Neuronal stem cell (in vitro differentiated cells): ENCODE results near the gene ESPNL.

ENCODE experiments used
- DNase-seq: peaks from one replicate; pipeline ENCODE4 v3.0.0-alpha.2; 2013; ENCODE audit warnings: low spot score
- H2AFZ ChIP-seq: one replicate; pipeline ENCODE4 v1.6.1; 2013; ENCODE audit warnings: mild to moderate bottlenecking, low read length, inconsistent platforms
- H2AK5ac ChIP-seq: 2 replicates; pipeline ENCODE4 v1.6.1; 2013; ENCODE audit warnings: low read depth, mild to moderate bottlenecking, inconsistent platforms, low read length, moderate library complexity, mixed read lengths
- H2BK120ac ChIP-seq: 2 replicates; pipeline ENCODE4 v1.6.1; 2013; ENCODE audit warnings: low read depth, mild to moderate bottlenecking, inconsistent platforms, low read length, moderate library complexity, mixed read lengths
- H2BK12ac ChIP-seq: one replicate; pipeline ENCODE4 v1.6.1; 2013; ENCODE audit warnings: low read length, inconsistent platforms
- H2BK15ac ChIP-seq: 2 replicates; pipeline ENCODE4 v1.6.1; 2013; ENCODE audit warnings: mild to moderate bottlenecking, low read length, inconsistent platforms, mixed read lengths
- H2BK5ac ChIP-seq: one replicate; pipeline ENCODE4 v1.6.1; 2013; ENCODE audit warnings: inconsistent platforms, mild to moderate bottlenecking, low read length, moderate library complexity
- H3K14ac ChIP-seq: one replicate; pipeline ENCODE4 v1.6.1; 2013; ENCODE audit warnings: low read length, inconsistent platforms
- H3K18ac ChIP-seq: 2 replicates; pipeline ENCODE4 v1.6.1; 2013; ENCODE audit warnings: low read length, inconsistent platforms
- H3K23ac ChIP-seq: 2 replicates; pipeline ENCODE4 v1.6.1; 2013; ENCODE audit warnings: low read depth, mild to moderate bottlenecking, mixed read lengths, low read length, inconsistent platforms; ENCODE audit not compliant: poor library complexity
- H3K27ac ChIP-seq: replicated peaks from 3 replicates; pipeline ENCODE4 v1.5.1; 2013; ENCODE audit warnings: low read length, inconsistent platforms
- H3K27me3 ChIP-seq, 3 experiments: 2 replicates each; pipeline ENCODE4 v1.6.1; 2013; ENCODE audit warnings: low read length in 3 of 3, mild to moderate bottlenecking in 2 of 3, inconsistent platforms in 1 of 3, low read depth in 1 of 3, mixed read lengths in 1 of 3, moderate library complexity in 1 of 3; ENCODE audit not compliant: control insufficient read depth in 3 of 3, insufficient read depth in 3 of 3
- H3K36me3 ChIP-seq, 2 donors: replicated peaks in 1 of 2; 2 replicates each; pipeline ENCODE4 v1.6.1; 2013; ENCODE audit warnings: low read length in 2 of 2; ENCODE audit not compliant: control insufficient read depth in 2 of 2, insufficient read depth in 2 of 2
- H3K4ac ChIP-seq: 2 replicates; pipeline ENCODE4 v1.6.1; 2013; ENCODE audit warnings: inconsistent platforms, mild to moderate bottlenecking, low read length, moderate library complexity
- H3K4me1 ChIP-seq, 2 donors: 1 replicate in 1 of 2; 2 replicates in 1 of 2; pipeline ENCODE4 v1.6.1; 2013; ENCODE audit warnings: low read length in 2 of 2, low read depth in 1 of 2; ENCODE audit not compliant: control insufficient read depth in 2 of 2, insufficient read depth in 1 of 2
- H3K4me2 ChIP-seq: one replicate; pipeline ENCODE4 v1.6.1; 2013; ENCODE audit warnings: mild to moderate bottlenecking, low read length, inconsistent platforms; ENCODE audit not compliant: insufficient read depth, poor library complexity, severe bottlenecking
- H3K4me3 ChIP-seq, 2 donors: 2 replicates each; pipeline ENCODE4 v1.5.1; 2013; ENCODE audit warnings: low read length in 2 of 2, mild to moderate bottlenecking in 2 of 2, inconsistent platforms in 1 of 2, moderate library complexity in 1 of 2
- H3K79me1 ChIP-seq: one replicate; pipeline ENCODE4 v1.6.1; 2013; ENCODE audit warnings: low read depth, mild to moderate bottlenecking, inconsistent platforms, low read length, moderate library complexity
- H3K9ac ChIP-seq: one replicate; pipeline ENCODE4 v1.6.1; 2013; ENCODE audit warnings: mild to moderate bottlenecking, low read depth, low read length, inconsistent platforms; ENCODE audit not compliant: poor library complexity
- H3K9me3 ChIP-seq, 2 donors: replicated peaks in 1 of 2; 2 replicates each; pipeline versions ENCODE3 to v1.6.1; 2013; ENCODE audit warnings: low read length in 2 of 2, mild to moderate bottlenecking in 2 of 2, inconsistent platforms in 1 of 2, low read depth in 1 of 2, mixed read lengths in 1 of 2, moderate library complexity in 1 of 2; ENCODE audit not compliant: control insufficient read depth in 2 of 2, insufficient read depth in 1 of 2
- H4K8ac ChIP-seq: one replicate; pipeline ENCODE4 v1.6.1; 2013; ENCODE audit warnings: low read depth, mild to moderate bottlenecking, inconsistent platforms, low read length, moderate library complexity
- H4K91ac ChIP-seq: one replicate; pipeline ENCODE4 v1.6.1; 2013; ENCODE audit warnings: low read length, low read depth, mild to moderate bottlenecking, inconsistent platforms; ENCODE audit not compliant: poor library complexity
- WGBS, 2 donors: extraction: QIAGEN DNeasy Blood & Tissue Kit; methylation state at CpG; one replicate each; pipeline ENCODE4 v1.1.7; 2013; ENCODE audit warnings: missing lambda C conversion rate in 2 of 2, mixed read lengths in 1 of 2; ENCODE audit not compliant: insufficient read length in 2 of 2, insufficient replicate concordance in 1 of 2; ENCODE audit errors: extremely low coverage in 2 of 2; 5-methylcytosine and 5-hydroxymethylcytosine counted together

ESPNL gene

GRCh38 chr2:238116298-238117198 is 16.4 kb downstream of the ESPNL start:
- DNase-seq, result no peak

GRCh38 chr2:238117199-238118154 is 17.3 kb downstream of the ESPNL start:
- peaks cover 3% of the 10 kb centered on the region for H3K79me1 ChIP-seq
- H2AFZ ChIP-seq, result no peak overlapping the region
- no peak overlapping the region for H4K91ac ChIP-seq
- peak overlapping the region; percentile 50 for H3K18ac ChIP-seq
- H3K9ac ChIP-seq, result peak overlapping the region; percentile 47
- no peak overlapping the region for H2BK12ac ChIP-seq
- no peak overlapping the region for H2BK120ac ChIP-seq
- H3K9me3 ChIP-seq, result peaks cover 0 to 7% of the 10 kb centered on the region in 2 donors
- no peak overlapping the region for H2BK5ac ChIP-seq
- H3K27me3 ChIP-seq, result peaks cover 0 to 26% (median 0%) of the 10 kb centered on the region in 3 experiments
- WGBS, 2 donors, result no CpG with 5 or more reads among the region's 11 CpGs
- no peak overlapping the region for H2BK15ac ChIP-seq
- no peak overlapping the region for H3K4me3 ChIP-seq
- H3K27ac ChIP-seq, result no peak overlapping the region
- H4K8ac ChIP-seq, result no peak overlapping the region
- no peak overlapping the region for H3K4me2 ChIP-seq
- no peak overlapping the region for H2AK5ac ChIP-seq
- no peaks in the 10 kb centered on the region for H3K36me3 ChIP-seq
- DNase-seq, result no peak
- H3K14ac ChIP-seq, result peak overlapping the region; percentile 76
- no peak overlapping the region for H3K23ac ChIP-seq
- H3K4ac ChIP-seq, result no peak overlapping the region
- H3K4me1 ChIP-seq, result peaks cover 3 to 10% of the 10 kb centered on the region in 2 donors

More at GRCh38 chr2:238116298-238117198, 16.4 kb downstream of the ESPNL start:
- Histone ChIP-seq H3K79me1 (peaks cover 3% of the 10 kb centered on the region), H3K4me2 (no peak overlapping the region), H3K4me1 (peaks cover 3 to 10% of the 10 kb centered on the region in 2 donors), H3K14ac (peak overlapping the region; percentile 76), H3K4me3 (no peak overlapping the region), H2AFZ (no peak overlapping the region), H2BK12ac (peak overlapping the region; percentile 63), H2BK120ac (no peak overlapping the region), H3K36me3 (no peaks in the 10 kb centered on the region), H3K18ac (peak overlapping the region; percentile 50), H2BK5ac (no peak overlapping the region), H3K9me3 (peaks cover 0 to 10% of the 10 kb centered on the region in 2 donors), H3K23ac (peak overlapping the region; percentile 40), H3K4ac (no peak overlapping the region), H3K9ac (peak overlapping the region; percentile 47), H3K27me3 (peaks cover 0 to 26% (median 0%) of the 10 kb centered on the region in 3 experiments), H4K8ac (no peak overlapping the region), H2BK15ac (no peak overlapping the region), H2AK5ac (peak overlapping the region; percentile 20), H3K27ac (no peak overlapping the region), H4K91ac (no peak overlapping the region)
- WGBS, 2 donors, result no CpG with 5 or more reads among the region's 21 CpGs

- H3K27me3 ChIP-seq, result peaks cover 0 to 29% (median 0%) of the 10 kb centered on the region in 3 experiments
- peaks cover 3 to 10% of the 10 kb centered on the region in 2 donors for H3K4me1 ChIP-seq
- H3K79me1 ChIP-seq, result no peaks in the 10 kb centered on the region
- peak overlapping the region; percentile 84 for H2BK15ac ChIP-seq
- H3K36me3 ChIP-seq, result peaks cover 0 to 2% of the 10 kb centered on the region in 2 donors
- peak overlapping the region; percentile 11 for H3K4me2 ChIP-seq
- no peak overlapping the region for H3K27ac ChIP-seq
- H3K14ac ChIP-seq, result no peak overlapping the region
- H3K9me3 ChIP-seq, result no peaks in the 10 kb centered on the region
- no peak overlapping the region for H4K8ac ChIP-seq
- H3K4ac ChIP-seq, result no peak overlapping the region
- WGBS, 2 donors, result no CpG with 5 or more reads among the region's 15 CpGs
- peak overlapping the region; percentile 75 for H2BK5ac ChIP-seq
- no peak overlapping the region for H2BK12ac ChIP-seq
- no peak overlapping the region for H4K91ac ChIP-seq
- H3K9ac ChIP-seq, result peak overlapping the region; percentile 54
- peak overlapping the region in 1 of 2 donors; percentile 47 for H3K4me3 ChIP-seq
- H2AFZ ChIP-seq, result peak overlapping the region; percentile 6
- H3K18ac ChIP-seq, result peak overlapping the region; percentile 83
- no peak overlapping the region for H2BK120ac ChIP-seq
- no peak for DNase-seq
- peak overlapping the region; percentile 78 for H2AK5ac ChIP-seq
- H3K23ac ChIP-seq, result peak overlapping the region; percentile 60
Observed at GRCh38 chr2:238119756-238120462, 19.8 kb downstream of the ESPNL start.
